SU-DHL-6 (cell line): ENCODE measurements around the gene KLK5.

Experiments used
- H2AFZ ChIP-seq: fragments of 200-600 bp; sonication (generic); 2 replicates; pipeline ENCODE4 v1.6.1; 2014; ENCODE audit warnings: low read depth, mild to moderate bottlenecking, moderate library complexity, mixed read lengths, antibody characterized with exemption, low read length; ENCODE audit not compliant: severe bottlenecking
- H3F3A ChIP-seq: fragments of 200-600 bp; shearing (Covaris generic); 2 replicates; pipeline ENCODE4 v1.6.0; 2016; ENCODE audit warnings: antibody characterized with exemption, mild to moderate bottlenecking; ENCODE audit not compliant: insufficient read depth
- H3K27ac ChIP-seq: fragments of 200-600 bp; sonication (generic); 2 replicates; pipeline ENCODE4 v1.5.1; 2016; ENCODE audit warnings: low read depth, mild to moderate bottlenecking, low read length, moderate library complexity, mixed read lengths
- H3K27me3 ChIP-seq: fragments of 200-600 bp; sonication (generic), shearing (Covaris generic); 2 replicates; pipeline ENCODE4 v1.6.0; 2014; ENCODE audit warnings: mild to moderate bottlenecking, low read length
- H3K36me3 ChIP-seq: fragments of 200-600 bp; sonication (generic); 2 replicates; pipeline ENCODE4 v1.6.1; 2014; ENCODE audit warnings: mild to moderate bottlenecking, low read length, mixed read lengths
- H3K4me2 ChIP-seq: fragments of 300-600, 200-600 bp; shearing (Covaris generic), sonication (generic); 2 replicates; pipeline ENCODE4 v1.6.0; 2014; ENCODE audit warnings: low read length, low read depth, mild to moderate bottlenecking; ENCODE audit not compliant: poor library complexity, severe bottlenecking
- H3K4me3 ChIP-seq: fragments of 200-600 bp; sonication (generic); 2 replicates; pipeline ENCODE4 v1.5.1; 2014; ENCODE audit warnings: antibody characterized with exemption, low read length, mild to moderate bottlenecking, mixed read lengths; ENCODE audit not compliant: insufficient read depth, poor library complexity, severe bottlenecking
- H3K79me2 ChIP-seq: fragments of 200-600 bp; sonication (generic); 2 replicates; pipeline ENCODE4 v1.6.1; 2014; ENCODE audit warnings: mild to moderate bottlenecking, low read length, moderate library complexity; ENCODE audit not compliant: insufficient read depth
- H3K9ac ChIP-seq: fragments of 200-600 bp; sonication (generic); 2 replicates; pipeline ENCODE4 v1.7.0; 2014; ENCODE audit warnings: mild to moderate bottlenecking, low read length
- H3K9me2 ChIP-seq: fragments of 200-600 bp; sonication (generic); replicated peaks from 2 replicates; pipeline ENCODE4 v1.6.1; 2014; ENCODE audit warnings: low read length; ENCODE audit not compliant: insufficient read depth
- H3K9me3 ChIP-seq: fragments of 200-600 bp; sonication (generic); 2 replicates; pipeline ENCODE4 v1.6.1; 2014; ENCODE audit warnings: low read length, mixed read lengths; ENCODE audit not compliant: insufficient read depth
- H4K20me1 ChIP-seq: fragments of 200-600 bp; sonication (generic); 2 replicates; pipeline ENCODE4 v1.6.1; 2014; ENCODE audit warnings: low read depth, mild to moderate bottlenecking, antibody characterized with exemption, low read length, moderate library complexity, mixed read lengths
- CTCF ChIP-seq: fragments of 200-600 bp; sonication (generic); IDR thresholded peaks from one replicate; pipeline ENCODE4 v1.5.1; 2017; ENCODE audit warnings: antibody characterized with exemption, mild to moderate bottlenecking, low read length, moderate library complexity; ENCODE audit not compliant: insufficient read depth, poor library complexity, severe bottlenecking
- EZH2phosphoT487 ChIP-seq: fragments of 200-600 bp; sonication (generic), shearing (Covaris generic); conservative IDR thresholded peaks from 2 replicates; pipeline ENCODE4 v1.6.1; 2018; ENCODE audit warnings: mild to moderate bottlenecking, antibody characterized with exemption, low read length, moderate library complexity, mixed read lengths

KLK5 gene

GRCh38 chr19:50969413-50969760, 16.5 kb upstream of the KLK5 start, which contains the start of gene KLK6:
Gene KLK6, minus strand, starts transcription at chr19:50969591. Its CDS starts 1,487 bp downstream, at chr19:50968104.
- Histone ChIP-seq H3K27ac (no peak within 1 kb of the TSS), H3K9me2 (no peaks in the 10 kb centered on the region), H3K27me3 (no peaks in the 10 kb centered on the region), H4K20me1 (no peaks in the 10 kb centered on the region), H3F3A (no peaks in the 10 kb centered on the region), H3K9ac (no peak within 1 kb of the TSS), H3K4me2 (no peak within 1 kb of the TSS), H3K36me3 (no peaks in the 10 kb centered on the region), H3K4me3 (no peak within 1 kb of the TSS), H3K79me2 (no peaks in the 10 kb centered on the region), H2AFZ (no peak within 1 kb of the TSS), H3K9me3 (no peaks in the 10 kb centered on the region)
- TF ChIP-seq CTCF = no peak
- no peak for TF ChIP-seq EZH2phosphoT487

GRCh38 chr19:50968716-50969412, 16.0 kb upstream of the KLK5 start:
- Histone ChIP-seq H3K9ac (no peak overlapping the region), H3K36me3 (no peaks in the 10 kb centered on the region), H3F3A (no peaks in the 10 kb centered on the region)

GRCh38 chr19:50967929-50968715, 15.3 kb upstream of the KLK5 start:
- no peak overlapping the region for H3K4me2 ChIP-seq

More at GRCh38 chr19:50968716-50969412, 16.0 kb upstream of the KLK5 start:
- TF ChIP-seq CTCF (no peak), EZH2phosphoT487 (no peak)
- no peak overlapping the region for H3K4me3 ChIP-seq
- H3K79me2 ChIP-seq = no peaks in the 10 kb centered on the region
- H3K9me3 ChIP-seq = no peaks in the 10 kb centered on the region
- H3K27ac ChIP-seq = no peak overlapping the region
- H3K27me3 ChIP-seq = no peaks in the 10 kb centered on the region
- H3K9me2 ChIP-seq = no peaks in the 10 kb centered on the region
- no peak overlapping the region for H3K4me2 ChIP-seq
- no peaks in the 10 kb centered on the region for H4K20me1 ChIP-seq
- no peak overlapping the region for H2AFZ ChIP-seq

More at GRCh38 chr19:50967929-50968715, 15.3 kb upstream of the KLK5 start:
- Histone ChIP-seq H3K36me3 (no peaks in the 10 kb centered on the region), H3K4me3 (no peak overlapping the region), H3K27ac (no peak overlapping the region), H3K27me3 (no peaks in the 10 kb centered on the region), H3K9me2 (no peaks in the 10 kb centered on the region), H3F3A (no peaks in the 10 kb centered on the region), H4K20me1 (no peaks in the 10 kb centered on the region), H3K79me2 (no peaks in the 10 kb centered on the region), H3K9me3 (no peaks in the 10 kb centered on the region), H3K9ac (no peak overlapping the region), H2AFZ (no peak overlapping the region)
- TF ChIP-seq EZH2phosphoT487 (no peak), CTCF (no peak)
